OCI-LY1 (cell line): Measurements from ENCODE around the gene SACM1L.
"Not testable (repeated sequence)": the region's sequence is repeated elsewhere in the genome, so short reads cannot be mapped to it uniquely, and the experiment has no call there.

Source experiments
- H2AFZ ChIP-seq: fragments of 200-600 bp; sonication (generic), shearing (Covaris generic); 2 replicates; pipeline ENCODE4 v1.6.0; 2014; ENCODE audit warnings: antibody characterized with exemption, mild to moderate bottlenecking, low read length
- H3F3A ChIP-seq: fragments of 200-600 bp; sonication (generic), shearing (Covaris generic); 2 replicates; pipeline ENCODE4 v1.6.0; 2014; ENCODE audit warnings: mild to moderate bottlenecking, antibody characterized with exemption, low read length, moderate library complexity; ENCODE audit not compliant: insufficient read depth
- H3K27ac ChIP-seq: fragments of 200-600 bp; sonication (generic); 2 replicates; pipeline ENCODE4 v1.5.1; 2014; ENCODE audit warnings: low read length, mixed run types, mild to moderate bottlenecking, low read depth; ENCODE audit not compliant: poor library complexity, severe bottlenecking
- H3K27me3 ChIP-seq: fragments of 200-600 bp; sonication (generic); 2 replicates; pipeline ENCODE4 v1.6.0; 2014; ENCODE audit warnings: antibody characterized with exemption, mild to moderate bottlenecking, low read length, moderate library complexity; ENCODE audit not compliant: insufficient read depth
- H3K36me3 ChIP-seq: fragments of 200-600 bp; sonication (generic); 2 replicates; pipeline ENCODE4 v1.6.1; 2014; ENCODE audit warnings: mild to moderate bottlenecking, antibody characterized with exemption, low read length, moderate library complexity, mixed read lengths; ENCODE audit not compliant: insufficient read depth
- H3K4me1 ChIP-seq: fragments of 200-600 bp; sonication (generic); 2 replicates; pipeline ENCODE4 v1.5.1; 2014; ENCODE audit warnings: mild to moderate bottlenecking, low read length, moderate library complexity; ENCODE audit not compliant: insufficient read depth, severe bottlenecking
- H3K4me2 ChIP-seq: fragments of 200-600 bp; sonication (generic), shearing (Covaris generic); 2 replicates; pipeline ENCODE4 v1.6.1; 2014; ENCODE audit warnings: low read length
- H3K4me3 ChIP-seq: fragments of 200-600 bp; sonication (generic); 2 replicates; pipeline ENCODE4 v1.5.1; 2014; ENCODE audit warnings: low read length, low read depth, mild to moderate bottlenecking, mixed read lengths; ENCODE audit not compliant: poor library complexity, severe bottlenecking
- H3K79me2 ChIP-seq: fragments of 200-600 bp; shearing (Covaris generic); 2 replicates; pipeline ENCODE4 v1.6.1; 2016; ENCODE audit warnings: mixed run types, low read length, mixed read lengths; ENCODE audit not compliant: insufficient read depth
- H3K9ac ChIP-seq: fragments of 200-600 bp; sonication (generic), shearing (Covaris generic); 2 replicates; pipeline ENCODE4 v1.6.1; 2014; ENCODE audit warnings: mild to moderate bottlenecking, low read length, mixed read lengths
- H3K9me2 ChIP-seq: fragments of 200-600 bp; sonication (generic), shearing (Covaris generic); 2 replicates; pipeline ENCODE4 v1.6.1; 2014; ENCODE audit warnings: low read depth, mild to moderate bottlenecking, low read length, mixed read lengths
- H3K9me3 ChIP-seq: fragments of 200-600 bp; shearing (Covaris generic); 2 replicates; pipeline ENCODE4 v1.6.1; 2014; ENCODE audit warnings: low read length, mixed read lengths
- H4K20me1 ChIP-seq: fragments of 200-600 bp; sonication (generic), shearing (Covaris generic); 2 replicates; pipeline ENCODE4 v1.6.0; 2016; ENCODE audit warnings: mild to moderate bottlenecking, low read length; ENCODE audit not compliant: insufficient read depth
- CTCF ChIP-seq: fragments of 200-600 bp; sonication (generic), shearing (Covaris generic); IDR thresholded peaks from 2 replicates; pipeline ENCODE4 v1.5.1; 2017; ENCODE audit warnings: mild to moderate bottlenecking, antibody characterized with exemption, low read length, moderate library complexity, mixed read lengths
- EZH2 ChIP-seq: fragments of 200-600 bp; sonication (generic), shearing (Covaris generic); IDR thresholded peaks from 2 replicates; pipeline ENCODE4 v1.8.0; 2017; ENCODE audit warnings: borderline replicate concordance, mixed run types, mild to moderate bottlenecking, antibody characterized with exemption, low read length, moderate library complexity, mixed read lengths

Gene SACM1L

GRCh38 chr3:45682786-45683185 is 6.4 kb upstream of the SACM1L start:
- H3K4me1 ChIP-seq: no peaks in the 10 kb centered on the region
- no peak overlapping the region for H3K4me2 ChIP-seq
- TF ChIP-seq CTCF (no peak), EZH2 (no peak)
- no peak overlapping the region for H3K9ac ChIP-seq
- H4K20me1 ChIP-seq: no peaks in the 10 kb centered on the region
- H3K36me3 ChIP-seq: peaks cover 12% of the 10 kb centered on the region; the same call in 1 of the 2 replicates
- H3K27ac ChIP-seq: no peak overlapping the region
- no peaks in the 10 kb centered on the region for H3K79me2 ChIP-seq
- no peaks in the 10 kb centered on the region for H3K27me3 ChIP-seq
- H3K9me2 ChIP-seq: no peaks in the 10 kb centered on the region
- no peaks in the 10 kb centered on the region for H3K9me3 ChIP-seq
- H3K4me3 ChIP-seq: no peak overlapping the region
- H2AFZ ChIP-seq: no peak overlapping the region
- H3F3A ChIP-seq: no peaks in the 10 kb centered on the region

GRCh38 chr3:45683417-45684326 is 5.5 kb upstream of the SACM1L start:
- H3K4me2 ChIP-seq: no peak overlapping the region
- H2AFZ ChIP-seq: no peak overlapping the region
- H3K9me3 ChIP-seq: no peaks in the 10 kb centered on the region
- TF ChIP-seq CTCF (no peak), EZH2 (no peak)
- H3K27me3 ChIP-seq: no peaks in the 10 kb centered on the region
- H4K20me1 ChIP-seq: no peaks in the 10 kb centered on the region
- H3K4me1 ChIP-seq: no peaks in the 10 kb centered on the region
- no peak overlapping the region for H3K27ac ChIP-seq
- H3K9ac ChIP-seq: no peak overlapping the region
- H3K36me3 ChIP-seq: peaks cover 4% of the 10 kb centered on the region; the same call in 1 of the 2 replicates
- no peaks in the 10 kb centered on the region for H3K79me2 ChIP-seq
- no peaks in the 10 kb centered on the region for H3K9me2 ChIP-seq
- H3F3A ChIP-seq: no peaks in the 10 kb centered on the region
- no peak overlapping the region for H3K4me3 ChIP-seq

DNA sequence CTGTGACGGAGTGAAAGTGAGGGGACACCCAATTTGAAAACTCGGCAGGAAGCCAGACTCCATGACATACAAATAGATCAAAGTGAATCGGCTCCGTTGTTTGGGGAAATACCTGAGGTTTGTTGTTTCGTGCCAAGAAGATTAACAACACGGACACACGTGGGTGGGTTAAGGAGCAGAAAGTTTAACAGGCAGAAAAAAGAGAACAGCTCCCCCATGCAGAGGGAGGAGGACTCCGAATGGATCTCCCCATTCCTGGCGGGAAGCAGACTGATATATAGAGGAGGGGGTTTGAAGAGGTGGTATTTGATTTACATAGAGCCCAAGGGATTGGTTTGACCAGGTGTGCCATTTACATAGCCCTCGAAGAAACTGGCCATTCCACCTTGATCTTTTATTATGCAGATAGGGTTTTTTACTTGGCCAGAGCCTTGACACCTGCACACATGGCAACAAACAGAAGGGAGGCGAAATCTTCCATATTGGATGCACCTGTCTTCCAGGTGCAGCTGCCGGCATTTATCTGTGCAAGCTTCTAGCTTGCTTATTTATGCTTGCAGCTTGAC is 4.8 kb upstream of the SACM1L start:
- no peak overlapping the region for H3K9ac ChIP-seq
- TF ChIP-seq CTCF (no peak), EZH2 (no peak)
- H2AFZ ChIP-seq: no peak overlapping the region
- H3K9me2 ChIP-seq: no peaks in the 10 kb centered on the region
- H3F3A ChIP-seq: no peaks in the 10 kb centered on the region
- H3K4me1 ChIP-seq: no peaks in the 10 kb centered on the region
- no peaks in the 10 kb centered on the region for H3K27me3 ChIP-seq
- H3K4me3 ChIP-seq: no peak overlapping the region
- H4K20me1 ChIP-seq: no peaks in the 10 kb centered on the region
- no peaks in the 10 kb centered on the region for H3K9me3 ChIP-seq
- H3K4me2 ChIP-seq: no peak overlapping the region
- H3K79me2 ChIP-seq: no peaks in the 10 kb centered on the region
- H3K27ac ChIP-seq: no peak overlapping the region
- H3K36me3 ChIP-seq: peaks cover under 1% of the 10 kb centered on the region; the same call in 1 of the 2 replicates

DNA sequence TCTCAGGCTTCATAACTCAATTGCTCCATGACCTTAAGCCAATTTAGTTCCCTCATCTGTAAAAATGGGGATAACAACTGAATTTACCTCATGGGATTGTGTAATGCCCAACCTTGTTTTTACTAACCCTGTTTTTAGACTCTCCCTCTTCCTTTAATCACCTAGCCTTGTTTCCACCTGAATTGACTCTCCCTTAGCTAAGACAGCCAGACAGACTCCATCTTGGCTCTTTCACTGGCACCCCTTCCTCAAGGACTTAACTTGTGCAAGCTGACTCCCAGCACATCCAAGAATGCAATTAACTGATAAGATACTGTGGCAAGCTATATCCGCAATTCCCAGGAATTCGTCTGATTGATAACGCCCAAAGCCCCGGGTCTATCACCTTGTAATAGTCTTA is 3.5 kb upstream of the SACM1L start:
- not testable (repeated sequence) for H3K4me3 ChIP-seq, H3K36me3 ChIP-seq, H3K27ac ChIP-seq, H3K9me3 ChIP-seq, H3K27me3 ChIP-seq, H3K9me2 ChIP-seq, H4K20me1 ChIP-seq, H2AFZ ChIP-seq, H3K9ac ChIP-seq, H3K4me2 ChIP-seq, H3F3A ChIP-seq, H3K4me1 ChIP-seq
- peaks cover 11% of the 10 kb centered on the region for H3K79me2 ChIP-seq
